Left ventricle myocardium superior (tissue), 1 donor: ENCODE results near the gene RNASE2. TPM values are rescaled to one million over a fixed set of nuclear protein-coding genes. Genes with fewer than 3 reads are reported as not detected.
"Not testable (repeated sequence)": the region's sequence is repeated elsewhere in the genome, so short reads cannot be mapped to it uniquely, and the experiment has no call there.

Experiments used
- ATAC-seq: fragments of 200-7000 bp; cut with Tn5 transposase; one replicate; pipeline ENCODE4 v1.9.1; 2020; ENCODE audit warnings: mild to moderate bottlenecking, moderate library complexity
- DNase-seq: peaks from one replicate; pipeline ENCODE4 v3.0.0-alpha.2; 2020
- intact Hi-C: fragments of 100-400 bp; cut with micrococcal nuclease; formaldehyde crosslinking; loops from one replicate; pipeline ENCODE4 v1.11.0; 2022
- total RNA-seq: library from RNA; stranded (reverse); fragmentation: NEBNext Ultra II Directional; extraction: Animal tissue kit (Norgen Biotek cat#: 25700); gene quantifications from one replicate; pipeline ENCODE4 v1.2.1, GENCODE V29; 2021
- donor health status: DM: no; HTN: yes; CAD: no; lungs with severe emphysema.

Gene RNASE2
- total RNA-seq, 1 donor from 2014 or later: 2.9 TPM

- DNase-seq (no peak), ATAC-seq (no peak)
- intact Hi-C loops: no loop called here
Measured at GRCh38 chr14:20976291-20976690, 21.0 kb downstream of the RNASE2 start.

GRCh38 chr14:20978687-20979086, 23.4 kb downstream of the RNASE2 start:
- intact Hi-C loops: no loop called here
- no peak for ATAC-seq
- no peak for DNase-seq

- ATAC-seq: no peak
Measured at GRCh38 chr14:20980906-20981305, 25.6 kb downstream of the RNASE2 start.

GRCh38 chr14:20982646-20983369, 27.5 kb downstream of the RNASE2 start:
- ATAC-seq: no peak
- no peak for DNase-seq
- intact Hi-C loops: no loop called here

More at GRCh38 chr14:20980906-20981305, 25.6 kb downstream of the RNASE2 start:
- intact Hi-C loops: no loop called here
- DNase-seq: no peak

GRCh38 chr14:20985650-20986049, 30.4 kb downstream of the RNASE2 start:
- ATAC-seq, DNase-seq, intact Hi-C loops: not testable (repeated sequence)

GRCh38 chr14:20986811-20987210, 31.5 kb downstream of the RNASE2 start:
- intact Hi-C loops: no loop called here
- ATAC-seq: peak; percentile 44
- DNase-seq: no peak

GRCh38 chr14:20988717-20989470, 33.6 kb downstream of the RNASE2 start:
- DNase-seq: no peak
- ATAC-seq: no peak
- intact Hi-C loops: no loop called here

GRCh38 chr14:20989471-20989786, 34.1 kb downstream of the RNASE2 start:
- no peak for ATAC-seq
- intact Hi-C loops: no loop called here

GRCh38 chr14:20989787-20990600, 34.7 kb downstream of the RNASE2 start, which contains the start of gene METTL17:
TSS of gene METTL17 (plus strand) at chr14:20989980. CDS start at chr14:20990003, 23 bp downstream.
- peak; percentile 91 for DNase-seq
- intact Hi-C loops: no loop called here
- peak; percentile 95 for ATAC-seq

More at GRCh38 chr14:20989471-20989786, 34.1 kb downstream of the RNASE2 start:
- no peak for DNase-seq

- intact Hi-C loops: no loop called here
- ATAC-seq: no peak
- DNase-seq: no peak
Measured at GRCh38 chr14:20996521-20996920, 41.2 kb downstream of the RNASE2 start.

GRCh38 chr14:20997115-20997514, 41.8 kb downstream of the RNASE2 start:
- ATAC-seq (no peak), DNase-seq (no peak)
- intact Hi-C loops: no loop called here

GRCh38 chr14:20997564-20997963, 42.3 kb downstream of the RNASE2 start:
- no peak for ATAC-seq
- no peak for DNase-seq
- intact Hi-C loops: no loop called here

- no peak for DNase-seq
- intact Hi-C loops: no loop called here
- ATAC-seq: no peak
Measured at GRCh38 chr14:20998139-20998538, 42.9 kb downstream of the RNASE2 start.

GRCh38 chr14:20998674-20999366, 43.5 kb downstream of the RNASE2 start, which contains the start of gene SLC39A2:
TSS of gene SLC39A2 (plus strand) at chr14:20999293. CDS start at chr14:20999447, 154 bp downstream.
- intact Hi-C loops: no loop called here

GRCh38 chr14:20999591-20999990, 44.3 kb downstream of the RNASE2 start:
- intact Hi-C loops: no loop called here
- no peak for DNase-seq

More at GRCh38 chr14:20998674-20999366, 43.5 kb downstream of the RNASE2 start, which contains the start of gene SLC39A2:
- ATAC-seq: peak; percentile 70
- DNase-seq: peak; percentile 66

GRCh38 chr14:21001218-21001617, 45.9 kb downstream of the RNASE2 start:
- ATAC-seq (no peak), DNase-seq (no peak)
- intact Hi-C loops: no loop called here

More at GRCh38 chr14:20999591-20999990, 44.3 kb downstream of the RNASE2 start:
- no peak for ATAC-seq

GRCh38 chr14:21003788-21004346, 48.6 kb downstream of the RNASE2 start:
- ATAC-seq (peak; percentile 85), DNase-seq (peak; percentile 63)
- intact Hi-C loops: no loop called here
